HG02840 (cell line): ENCODE data around the gene RAB43.

Experiments
- ATAC-seq: cut with Tn5 transposase; IDR thresholded peaks from one replicate; pipeline ENCODE4 v1.9.1; 2021; ENCODE audit warnings: mild to moderate bottlenecking, moderate library complexity, moderate number of reproducible peaks; ENCODE audit not compliant: unreplicated experiment, low FRiP score

Gene RAB43

DNA sequence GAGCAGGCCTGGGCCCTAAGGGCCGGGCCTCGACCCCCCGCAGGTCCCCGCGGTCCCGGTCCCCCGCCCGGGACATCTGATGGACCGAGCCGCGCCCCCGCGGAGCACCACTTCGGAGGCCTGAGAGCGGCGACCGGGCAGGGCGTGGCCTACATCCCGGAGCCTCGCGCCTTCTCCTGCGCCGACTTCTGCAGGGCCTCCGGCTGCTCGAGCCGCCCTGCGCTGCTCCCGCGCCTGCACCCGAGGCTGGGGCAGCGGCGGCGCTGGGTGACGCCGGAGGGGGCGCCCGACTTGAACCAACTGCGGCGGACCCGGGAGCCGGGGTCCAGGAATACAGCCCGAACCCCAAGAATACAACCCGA, 75.9 kb downstream of the RAB43 start:
- ATAC-seq = no peak

DNA sequence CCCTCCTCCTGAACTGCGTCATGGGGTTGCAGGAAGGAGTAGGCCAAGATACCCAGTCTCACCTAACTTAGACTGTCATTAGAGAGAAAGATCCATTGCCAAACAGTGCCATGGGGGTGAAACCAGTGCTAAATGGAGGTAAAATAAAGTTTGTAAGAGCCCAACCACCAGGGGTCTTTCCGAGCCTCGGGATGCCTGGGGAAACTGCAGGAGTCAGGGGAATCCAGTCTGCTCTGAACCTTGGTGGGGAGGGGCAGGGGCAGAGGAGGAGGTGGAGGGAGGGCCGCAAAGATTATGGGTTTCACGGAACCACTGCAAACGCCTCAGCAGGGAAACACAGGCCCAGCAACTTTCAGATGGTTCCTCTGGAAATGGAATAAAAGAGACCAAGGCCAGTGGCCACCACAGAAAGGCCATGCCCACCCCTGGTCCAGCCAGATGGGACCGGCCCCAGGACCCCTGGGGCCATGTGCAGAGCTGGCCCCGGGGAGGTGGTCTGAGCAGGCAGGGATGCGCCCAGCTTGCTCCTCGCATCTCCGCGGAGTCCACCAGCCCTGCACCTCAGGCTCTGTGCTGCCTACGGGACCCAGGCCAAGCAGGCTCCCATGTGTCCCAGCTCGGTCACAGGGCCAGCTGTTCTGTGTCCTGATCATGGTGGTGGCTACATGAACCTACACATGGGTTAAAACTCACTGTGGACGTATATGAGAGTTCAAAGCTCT, 80.9 kb downstream of the RAB43 start:
- no peak for ATAC-seq

DNA sequence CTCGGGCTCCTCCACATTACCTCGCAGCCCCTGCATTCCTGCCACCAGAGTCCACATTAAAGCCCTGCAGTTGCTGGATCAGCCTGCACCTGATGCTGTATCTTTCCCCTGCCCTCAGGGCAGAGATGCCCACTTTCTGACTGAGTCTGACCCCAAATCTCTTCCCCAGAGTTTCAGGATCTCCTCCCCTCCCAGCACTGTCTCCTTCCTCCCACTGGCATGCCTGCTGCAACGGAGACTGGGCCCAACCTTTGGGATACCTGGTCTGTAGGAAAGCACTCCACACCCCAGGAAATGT, 81.6 kb downstream of the RAB43 start:
- no peak for ATAC-seq

DNA sequence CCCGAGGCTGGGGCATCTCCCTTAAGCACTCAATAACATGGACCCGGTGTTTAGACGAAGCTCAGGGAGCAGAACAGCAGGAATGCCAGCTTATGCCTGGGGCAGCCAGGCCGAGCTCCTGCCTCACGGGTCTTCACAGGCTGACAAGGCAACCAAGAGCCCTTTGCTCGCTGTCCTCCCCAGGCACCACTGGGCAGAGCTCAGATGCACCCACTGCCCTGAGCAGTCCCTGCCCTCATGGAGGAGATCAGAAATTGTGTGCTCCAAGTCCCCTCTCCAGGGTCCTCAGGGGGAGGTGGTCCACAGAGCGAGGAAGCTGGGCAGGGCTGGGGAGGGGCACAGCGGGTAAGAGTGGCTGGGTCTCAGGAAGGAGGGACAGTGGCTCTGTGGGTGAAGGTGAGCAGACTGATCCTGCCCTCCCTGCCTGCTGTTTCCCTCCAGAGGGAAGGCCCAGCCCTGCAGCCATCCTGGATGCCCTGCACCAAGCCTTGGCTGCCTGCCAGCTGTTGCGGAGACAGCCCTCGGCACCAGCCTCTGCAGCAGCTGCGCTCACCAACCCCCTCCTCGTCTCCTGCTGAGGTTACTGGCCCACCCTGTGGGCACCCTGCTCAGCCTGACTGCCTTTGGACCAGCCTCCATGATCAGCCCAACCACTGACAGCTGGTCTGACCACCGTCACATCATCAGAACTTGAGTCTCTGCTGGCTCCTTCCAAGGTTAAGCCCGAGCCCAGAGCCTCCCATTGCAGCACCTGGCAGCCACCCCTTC, 82.1 kb downstream of the RAB43 start:
- ATAC-seq = no peak

DNA sequence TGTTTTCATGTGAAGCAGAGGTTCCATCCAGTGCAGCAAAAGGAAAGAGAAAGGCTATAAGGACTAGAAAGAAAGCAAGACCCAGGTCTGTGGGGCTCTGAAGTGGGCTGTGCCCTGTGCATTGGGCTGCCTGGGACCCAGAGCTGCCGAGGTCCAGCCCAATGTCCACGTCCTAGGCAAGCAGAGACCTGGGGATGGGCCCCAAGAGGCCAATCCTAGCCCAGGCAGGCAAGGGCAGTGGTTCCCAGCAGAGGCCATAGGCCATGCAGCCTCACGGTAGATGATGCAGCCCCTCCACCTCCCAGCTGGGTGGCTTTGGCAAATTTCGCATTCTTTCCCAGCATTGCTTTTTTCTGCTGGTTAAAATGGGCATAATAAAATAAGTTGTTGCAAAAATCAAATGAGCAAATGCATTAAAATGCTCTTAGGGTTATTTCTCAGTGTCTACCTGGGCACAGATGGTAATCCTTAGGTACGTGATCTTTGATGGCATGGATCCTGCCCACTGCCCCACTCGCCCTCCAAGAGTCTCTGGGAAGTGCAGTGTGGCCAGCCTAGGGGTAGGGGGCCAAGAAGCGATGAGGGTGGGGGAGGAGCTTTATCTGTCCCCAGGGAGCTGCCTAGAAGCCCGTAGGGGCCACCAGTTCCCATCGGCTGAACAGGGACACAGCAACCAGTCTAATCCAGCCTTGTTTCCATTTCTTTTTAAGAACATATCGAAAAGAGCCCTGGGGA, 83.3 kb downstream of the RAB43 start:
- no peak for ATAC-seq
